Smooth muscle cell (in vitro differentiated cells): ENCODE results near the gene FOXL1. TPM values are rescaled to one million over a fixed set of nuclear protein-coding genes. Genes with fewer than 3 reads are reported as not detected.

ENCODE experiments used
- DNase-seq: peaks from one replicate; lab custom pipeline; 2025; ENCODE audit not compliant: unreplicated experiment; lab: John Stamatoyannopoulos, UW
- H2AFZ ChIP-seq: fragments of 200-600 bp; sonication (generic); 2 replicates; pipeline ENCODE4 v1.6.0; 2016; ENCODE audit warnings: antibody characterized with exemption, low read depth, mild to moderate bottlenecking
- H3F3A ChIP-seq: fragments of 200-600 bp; sonication (generic); 2 replicates; pipeline ENCODE4 v1.6.0; 2017; ENCODE audit warnings: antibody characterized with exemption, low read depth
- H3K27ac ChIP-seq: fragments of 200-600 bp; sonication (generic); 2 replicates; pipeline ENCODE4 v1.5.1; 2016; ENCODE audit warnings: low read depth, mild to moderate bottlenecking
- H3K27me3 ChIP-seq: fragments of 200-600 bp; sonication (generic); 2 replicates; pipeline ENCODE4 v1.6.1; 2016; ENCODE audit warnings: low read depth, mild to moderate bottlenecking
- H3K36me3 ChIP-seq: fragments of 200-600 bp; sonication (generic); 2 replicates; pipeline ENCODE4 v1.5.1; 2016; ENCODE audit warnings: low read depth
- H3K4me1 ChIP-seq: fragments of 200-600 bp; sonication (generic); 2 replicates; pipeline ENCODE4 v1.5.1; 2016; ENCODE audit warnings: low read depth
- H3K4me2 ChIP-seq: fragments of 200-600 bp; sonication (generic); 2 replicates; pipeline ENCODE4 v1.6.0; 2016; ENCODE audit warnings: mild to moderate bottlenecking
- H3K4me3 ChIP-seq: fragments of 200-600 bp; sonication (generic); 2 replicates; pipeline ENCODE4 v1.5.1; 2016; ENCODE audit warnings: mild to moderate bottlenecking
- H3K79me2 ChIP-seq: fragments of 200-600 bp; sonication (generic); 2 replicates; pipeline ENCODE4 v1.6.0; 2016; ENCODE audit warnings: low read depth, mild to moderate bottlenecking
- H3K9ac ChIP-seq: fragments of 200-600 bp; sonication (generic); 2 replicates; pipeline ENCODE4 v1.6.0; 2016; ENCODE audit warnings: low read depth
- H3K9me3 ChIP-seq: fragments of 200-600 bp; sonication (generic); replicated peaks from 2 replicates; pipeline ENCODE4 v1.5.1; 2016; ENCODE audit warnings: low read depth
- H4K20me1 ChIP-seq: fragments of 200-600 bp; sonication (generic); 2 replicates; pipeline ENCODE4 v1.6.0; 2016; ENCODE audit warnings: low read depth
- WGBS: methylation state at CpG from one replicate; pipeline ENCODE4 v1.1.7; 2016; ENCODE audit warnings: low lambda C conversion rate; 5-methylcytosine and 5-hydroxymethylcytosine counted together
- polyA plus RNA-seq: library from polyadenylated mRNA; unstranded; fragments of >200 nt; fragmentation: Nextera tagmentation; extraction: Ambion mirVana; gene quantifications from 2 replicates; pipeline ENCODE4 v1.2.1, GENCODE V29; 2016
- total RNA-seq: library from RNA; depleted of rRNA; stranded (reverse); fragments of >200 nt; gene quantifications from 2 replicates; pipeline ENCODE4 v1.2.3, GENCODE V29; 2014
- TF ChIP-seq, protein P1 (sequence below): fragments of 200-600 bp; sonication (generic); IDR thresholded peaks from 2 replicates; pipeline ENCODE4 v1.5.1; 2017; ENCODE audit warnings: borderline replicate concordance, mild to moderate bottlenecking, antibody characterized with exemption; ENCODE audit not compliant: insufficient read depth, poor library complexity, severe bottlenecking

The FOXL1 gene
- total and polyA plus RNA-seq, 2 experiments from 2014 or later, result 4.6 to 5.4 TPM

DNA sequence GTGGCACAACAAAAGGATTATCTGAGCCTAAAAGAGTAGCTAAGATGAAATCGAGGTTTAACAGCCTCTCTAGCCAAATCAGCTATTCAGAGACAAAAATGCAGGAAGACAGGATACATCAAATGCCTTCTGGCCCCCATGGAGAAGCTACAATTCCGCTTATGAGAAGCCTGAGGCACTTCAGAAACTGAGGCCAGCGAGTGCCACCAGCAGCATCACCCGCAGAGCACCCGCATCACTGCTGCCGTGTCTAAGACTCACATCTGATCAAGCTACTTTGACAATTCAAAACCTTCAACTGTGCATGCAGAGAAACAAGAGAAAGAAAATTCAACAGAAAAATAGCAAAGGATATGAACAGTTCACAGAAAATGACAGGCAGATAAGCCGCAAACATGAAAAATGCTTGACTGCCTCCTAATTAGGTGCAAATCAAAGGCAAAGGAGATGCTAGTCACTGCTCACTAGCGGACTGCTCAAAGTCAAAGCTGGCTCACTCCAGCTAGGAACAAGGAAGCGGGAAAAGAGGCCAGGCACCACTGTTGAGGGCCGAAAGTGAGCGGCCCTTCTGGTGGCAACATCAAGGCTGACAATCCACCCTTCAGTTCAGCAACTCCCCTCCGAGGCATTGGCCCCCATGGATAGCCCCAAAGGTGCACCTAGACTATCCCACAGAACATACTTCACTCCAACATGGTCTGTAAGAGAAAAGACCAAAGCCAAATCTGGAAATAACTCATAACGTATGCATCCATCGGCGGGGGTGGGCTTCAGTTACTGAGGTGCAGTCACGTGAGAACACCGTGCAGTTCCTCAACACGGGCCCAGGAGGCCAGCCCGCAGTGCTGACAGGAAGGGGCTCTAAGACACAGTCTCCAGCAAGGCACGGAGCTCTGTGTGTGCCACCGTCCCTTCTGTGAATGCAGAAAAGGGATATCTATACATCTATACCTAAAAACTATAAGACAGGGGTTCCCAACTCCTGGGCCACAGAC, 35.3 kb upstream of the FOXL1 start:
- Histone ChIP-seq H3K9ac (no peak overlapping the region), H3K27me3 (no peaks in the 10 kb centered on the region), H3K4me2 (no peak overlapping the region), H4K20me1 (peaks cover 7% of the 10 kb centered on the region), H3K4me3 (no peak overlapping the region), H3K79me2 (no peaks in the 10 kb centered on the region), H3K36me3 (peaks cover 3% of the 10 kb centered on the region), H3F3A (no peaks in the 10 kb centered on the region), H2AFZ (no peak overlapping the region), H3K9me3 (no peaks in the 10 kb centered on the region), H3K4me1 (no peaks in the 10 kb centered on the region), H3K27ac (no peak overlapping the region)
- 94% methylated on average over 21 of the region's 21 CpGs for WGBS
- TF ChIP-seq, protein P1, sequence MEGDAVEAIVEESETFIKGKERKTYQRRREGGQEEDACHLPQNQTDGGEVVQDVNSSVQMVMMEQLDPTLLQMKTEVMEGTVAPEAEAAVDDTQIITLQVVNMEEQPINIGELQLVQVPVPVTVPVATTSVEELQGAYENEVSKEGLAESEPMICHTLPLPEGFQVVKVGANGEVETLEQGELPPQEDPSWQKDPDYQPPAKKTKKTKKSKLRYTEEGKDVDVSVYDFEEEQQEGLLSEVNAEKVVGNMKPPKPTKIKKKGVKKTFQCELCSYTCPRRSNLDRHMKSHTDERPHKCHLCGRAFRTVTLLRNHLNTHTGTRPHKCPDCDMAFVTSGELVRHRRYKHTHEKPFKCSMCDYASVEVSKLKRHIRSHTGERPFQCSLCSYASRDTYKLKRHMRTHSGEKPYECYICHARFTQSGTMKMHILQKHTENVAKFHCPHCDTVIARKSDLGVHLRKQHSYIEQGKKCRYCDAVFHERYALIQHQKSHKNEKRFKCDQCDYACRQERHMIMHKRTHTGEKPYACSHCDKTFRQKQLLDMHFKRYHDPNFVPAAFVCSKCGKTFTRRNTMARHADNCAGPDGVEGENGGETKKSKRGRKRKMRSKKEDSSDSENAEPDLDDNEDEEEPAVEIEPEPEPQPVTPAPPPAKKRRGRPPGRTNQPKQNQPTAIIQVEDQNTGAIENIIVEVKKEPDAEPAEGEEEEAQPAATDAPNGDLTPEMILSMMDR, result no peak
- DNase-seq, result no peak

DNA sequence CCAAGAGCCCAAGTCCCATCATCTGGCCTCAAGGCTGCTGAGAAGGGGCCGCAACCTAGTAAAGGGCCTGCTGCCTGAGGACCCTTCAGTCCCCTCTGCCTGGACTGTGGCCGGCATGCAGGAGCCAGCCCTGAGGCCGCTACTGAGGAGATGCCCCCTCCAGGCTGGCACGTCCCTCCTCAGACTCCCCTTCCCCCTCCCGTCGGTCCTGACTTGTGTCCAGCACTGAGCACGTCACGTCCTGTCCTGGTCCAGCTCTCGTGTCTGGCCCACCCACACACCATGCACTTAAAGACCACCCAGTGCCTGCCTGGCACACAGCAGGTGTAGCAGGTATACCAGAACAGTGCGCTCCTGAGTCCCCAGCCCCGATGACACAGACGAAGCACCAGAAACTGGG, 32.9 kb upstream of the FOXL1 start:
- 80% methylated on average over 12 of the region's 12 CpGs for WGBS
- H3K79me2 ChIP-seq, result no peaks in the 10 kb centered on the region
- H3K4me3 ChIP-seq, result no peak overlapping the region
- H3K27ac ChIP-seq, result no peak overlapping the region
- H3K27me3 ChIP-seq, result no peaks in the 10 kb centered on the region
- DNase-seq, result no peak
- no peak overlapping the region for H3K9ac ChIP-seq
- H3K4me2 ChIP-seq, result no peak overlapping the region
- TF ChIP-seq, protein P1, result no peak
- no peaks in the 10 kb centered on the region for H3F3A ChIP-seq
- no peak overlapping the region for H2AFZ ChIP-seq
- H4K20me1 ChIP-seq, result peaks cover 7% of the 10 kb centered on the region
- no peaks in the 10 kb centered on the region for H3K9me3 ChIP-seq
- H3K36me3 ChIP-seq, result peaks cover 3% of the 10 kb centered on the region
- H3K4me1 ChIP-seq, result no peaks in the 10 kb centered on the region

DNA sequence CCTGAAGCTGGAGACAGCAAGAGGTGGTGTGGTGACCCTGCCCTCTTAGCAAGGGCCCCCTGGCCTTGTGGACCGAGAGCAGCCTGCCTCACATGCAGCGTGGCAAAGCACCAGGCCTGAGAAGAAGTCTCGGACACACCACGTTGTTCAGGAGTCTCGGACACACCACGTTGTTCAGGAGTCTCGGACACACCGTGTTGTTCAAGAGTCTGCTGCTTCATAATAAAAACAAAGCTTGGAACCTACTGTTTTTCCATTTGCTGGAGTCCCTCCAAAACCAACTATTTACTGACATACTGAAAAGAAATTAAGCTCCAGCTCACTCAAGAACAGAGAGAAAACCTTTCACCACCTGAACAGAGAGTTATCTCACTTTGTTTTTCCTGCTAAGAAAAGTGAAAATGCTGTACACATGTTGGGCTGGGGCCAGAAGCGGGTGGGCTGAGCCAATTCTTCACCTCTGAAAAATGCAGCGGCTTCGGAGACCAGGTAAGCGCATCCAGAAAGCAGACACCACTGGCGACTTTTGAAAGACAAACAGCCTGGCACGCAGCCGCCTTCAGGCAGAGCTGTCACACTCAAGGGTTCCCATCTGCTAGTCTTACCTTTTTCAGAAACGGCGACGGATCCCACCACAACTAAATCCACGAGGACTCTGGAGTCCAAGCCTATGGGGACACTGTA, 32.3 kb upstream of the FOXL1 start:
- Histone ChIP-seq H3K27ac (no peak overlapping the region), H3K36me3 (peaks cover 3% of the 10 kb centered on the region), H3K4me3 (no peak overlapping the region), H3K9me3 (no peaks in the 10 kb centered on the region), H3K27me3 (no peaks in the 10 kb centered on the region), H3K4me2 (no peak overlapping the region), H3K4me1 (no peaks in the 10 kb centered on the region), H3K79me2 (no peaks in the 10 kb centered on the region), H2AFZ (no peak overlapping the region), H3F3A (no peaks in the 10 kb centered on the region), H4K20me1 (peaks cover 7% of the 10 kb centered on the region), H3K9ac (no peak overlapping the region)
- TF ChIP-seq, protein P1, result no peak
- WGBS, result 98% methylated on average over 19 of the region's 19 CpGs
- no peak for DNase-seq
